VCaP (cell line): ENCODE measurements around the gene ZDHHC24.

Source experiments
- H3K27ac ChIP-seq: fragments of 450-650 bp; 2 replicates; pipeline ENCODE4 v1.5.1; 2017
- TF ChIP-seq, protein P1 (sequence below): fragments of 450-650 bp; conservative IDR thresholded peaks from 2 replicates; pipeline ENCODE4 v1.5.1; 2017; ENCODE audit warnings: mild to moderate bottlenecking, moderate library complexity

The ZDHHC24 gene

DNA sequence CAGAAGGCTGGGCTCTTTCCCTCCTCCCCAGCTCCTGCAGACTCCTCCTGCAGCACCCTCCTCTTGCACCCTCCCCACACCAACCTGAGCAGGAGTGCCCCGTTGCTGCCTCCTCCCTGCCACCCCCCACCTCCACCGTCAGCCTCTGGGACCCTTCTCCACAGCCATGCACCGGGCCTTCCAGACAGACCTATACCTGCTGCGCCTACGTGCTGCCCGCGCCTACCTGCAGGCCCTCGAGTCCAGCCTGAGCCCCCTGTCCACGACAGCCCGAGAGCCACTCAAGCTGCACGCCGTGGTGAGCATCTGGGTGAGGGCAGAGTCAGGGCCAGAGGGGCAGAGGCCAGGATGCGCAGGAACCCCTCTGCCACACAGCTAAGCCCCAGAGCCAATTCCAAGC, 16.2 kb downstream of the ZDHHC24 start:
- TF ChIP-seq, protein P1, sequence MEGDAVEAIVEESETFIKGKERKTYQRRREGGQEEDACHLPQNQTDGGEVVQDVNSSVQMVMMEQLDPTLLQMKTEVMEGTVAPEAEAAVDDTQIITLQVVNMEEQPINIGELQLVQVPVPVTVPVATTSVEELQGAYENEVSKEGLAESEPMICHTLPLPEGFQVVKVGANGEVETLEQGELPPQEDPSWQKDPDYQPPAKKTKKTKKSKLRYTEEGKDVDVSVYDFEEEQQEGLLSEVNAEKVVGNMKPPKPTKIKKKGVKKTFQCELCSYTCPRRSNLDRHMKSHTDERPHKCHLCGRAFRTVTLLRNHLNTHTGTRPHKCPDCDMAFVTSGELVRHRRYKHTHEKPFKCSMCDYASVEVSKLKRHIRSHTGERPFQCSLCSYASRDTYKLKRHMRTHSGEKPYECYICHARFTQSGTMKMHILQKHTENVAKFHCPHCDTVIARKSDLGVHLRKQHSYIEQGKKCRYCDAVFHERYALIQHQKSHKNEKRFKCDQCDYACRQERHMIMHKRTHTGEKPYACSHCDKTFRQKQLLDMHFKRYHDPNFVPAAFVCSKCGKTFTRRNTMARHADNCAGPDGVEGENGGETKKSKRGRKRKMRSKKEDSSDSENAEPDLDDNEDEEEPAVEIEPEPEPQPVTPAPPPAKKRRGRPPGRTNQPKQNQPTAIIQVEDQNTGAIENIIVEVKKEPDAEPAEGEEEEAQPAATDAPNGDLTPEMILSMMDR = no peak
- H3K27ac ChIP-seq = no peak overlapping the region

DNA sequence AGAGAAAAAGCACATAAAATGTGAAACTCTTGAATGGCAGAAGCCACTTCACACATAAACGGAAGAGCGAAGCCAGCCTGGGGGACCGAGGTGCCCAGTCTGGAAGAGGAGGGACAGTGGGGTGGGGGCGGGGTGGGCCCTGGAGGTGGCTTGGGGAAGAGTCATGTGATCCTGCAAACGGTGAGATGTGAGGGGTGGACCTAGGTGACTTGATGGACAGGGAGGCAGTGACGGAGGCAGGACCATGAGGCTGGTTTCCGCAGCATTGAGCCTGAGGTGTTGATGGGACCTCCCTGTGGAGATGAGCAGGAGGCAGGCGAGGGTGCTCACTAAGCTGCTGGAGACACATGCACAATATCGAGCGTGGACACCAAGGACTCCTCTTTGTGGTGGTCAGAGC, 16.8 kb downstream of the ZDHHC24 start:
- no peak overlapping the region for H3K27ac ChIP-seq
- TF ChIP-seq, protein P1 = no peak

DNA sequence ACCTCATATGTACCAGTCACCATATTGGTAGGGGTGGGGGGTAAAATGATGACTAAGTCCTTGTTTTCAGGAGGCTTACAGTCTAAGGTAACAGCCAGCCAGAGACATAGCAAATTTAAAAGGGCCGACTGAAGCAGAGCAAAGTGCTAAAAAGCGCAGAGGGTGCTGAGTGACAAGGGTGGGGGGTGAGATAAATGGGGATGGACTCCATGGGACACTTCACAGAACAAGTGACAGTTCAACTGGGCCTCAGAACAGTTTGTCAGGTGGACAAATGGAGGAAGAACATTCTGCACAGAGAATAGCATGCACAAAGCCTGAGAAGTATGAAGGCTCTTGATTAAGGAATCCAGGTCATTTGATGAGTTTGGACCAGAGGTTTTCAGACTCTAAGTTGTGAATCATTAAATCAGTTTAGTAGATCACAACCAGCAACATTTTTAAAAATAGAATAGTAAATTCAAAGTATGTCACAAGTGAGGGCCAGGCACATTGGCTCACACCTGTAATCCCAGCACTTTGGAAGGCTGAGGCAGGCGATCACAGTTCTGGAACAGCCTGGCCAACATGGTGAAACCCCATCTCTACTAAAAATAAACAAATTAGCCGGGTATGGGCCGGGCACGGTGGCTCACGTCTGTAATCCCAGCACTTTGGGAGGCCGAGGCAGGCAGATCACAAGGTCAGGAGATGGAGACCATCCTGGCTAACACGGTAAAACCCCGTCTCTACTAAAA, 21.4 kb downstream of the ZDHHC24 start:
- no peak overlapping the region for H3K27ac ChIP-seq
- TF ChIP-seq, protein P1 = no peak

DNA sequence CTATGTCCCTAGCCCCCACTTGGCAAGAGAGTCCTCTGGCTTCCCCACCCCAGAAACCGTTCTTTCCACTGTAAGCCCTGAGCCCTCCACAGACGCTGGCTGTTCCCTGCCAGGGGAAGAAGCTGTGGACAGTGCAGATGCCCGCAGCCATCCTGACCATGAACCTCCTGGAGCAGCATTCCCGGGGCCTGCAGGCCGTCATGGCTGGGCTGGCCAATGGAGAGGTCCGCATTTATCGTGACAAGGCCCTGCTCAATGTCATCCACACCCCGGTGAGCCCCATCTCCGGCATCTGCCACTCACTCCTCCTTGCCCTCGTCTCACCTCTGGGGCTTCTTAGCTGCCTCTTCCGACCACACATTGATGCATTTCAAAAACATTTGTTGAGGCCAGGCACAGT, 22.2 kb downstream of the ZDHHC24 start:
- no peak overlapping the region for H3K27ac ChIP-seq
- TF ChIP-seq, protein P1 = no peak

DNA sequence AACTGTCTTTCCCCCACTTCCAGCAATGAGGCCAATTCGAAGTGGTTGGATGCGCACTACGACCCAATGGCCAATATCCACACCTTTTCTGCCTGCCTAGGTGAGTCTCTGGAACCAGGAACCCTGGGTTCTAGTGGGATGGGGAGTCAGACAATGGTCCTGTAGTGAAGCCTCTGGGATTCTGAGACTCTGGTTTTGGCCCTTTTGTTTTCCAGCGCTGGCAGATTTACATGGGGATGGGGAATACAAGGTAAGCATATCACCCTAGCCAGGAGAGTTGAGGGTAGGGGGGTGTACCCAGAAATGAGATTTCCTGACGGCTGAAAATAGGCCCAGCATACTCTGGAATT, 34.9 kb downstream of the ZDHHC24 start:
- TF ChIP-seq, protein P1 = no peak
- H3K27ac ChIP-seq = peak overlapping the region; percentile 73

DNA sequence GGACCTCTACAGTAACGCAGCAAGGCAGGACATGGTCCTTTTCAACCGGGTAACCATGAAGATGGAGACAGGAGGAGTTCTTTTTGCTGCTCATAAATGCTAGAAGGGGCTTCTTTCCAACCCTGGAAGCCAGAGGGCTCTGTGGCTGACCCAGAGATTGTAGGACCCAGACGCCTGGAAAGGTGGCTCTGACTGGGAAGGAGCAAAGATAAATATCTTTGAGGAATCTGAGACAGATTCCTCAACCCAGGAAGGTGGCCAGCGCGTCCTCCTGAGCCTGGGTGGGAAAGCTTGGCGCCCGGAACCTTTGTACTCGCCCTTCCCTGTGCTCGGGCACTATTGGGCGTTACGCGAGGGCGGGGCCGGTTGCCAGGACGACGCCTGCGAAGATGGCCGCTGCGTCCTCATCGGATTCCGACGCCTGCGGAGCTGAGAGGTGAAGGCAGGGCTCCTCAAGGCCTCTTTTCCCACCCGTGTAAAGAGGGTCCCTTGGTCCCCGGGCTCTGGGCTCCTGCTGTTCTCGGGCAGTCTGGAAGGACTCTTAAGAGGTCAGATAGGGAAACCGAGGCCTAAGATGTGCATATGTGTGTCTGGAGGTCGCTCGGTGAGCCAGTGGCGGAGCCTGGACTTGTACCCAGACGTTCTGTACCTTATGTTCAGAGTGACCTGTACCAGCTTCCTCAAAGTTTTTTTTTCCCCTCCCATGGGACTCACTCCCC, 35.4 kb downstream of the ZDHHC24 start, which contains the start of gene BBS1:
BBS1 (plus strand) TSS at position 365 of the 719 bp plus-strand sequence; CDS start at position 390, 25 bp downstream.
- TF ChIP-seq, protein P1 = no peak
- H3K27ac ChIP-seq = peak within 1 kb of the TSS; percentile 73

DNA sequence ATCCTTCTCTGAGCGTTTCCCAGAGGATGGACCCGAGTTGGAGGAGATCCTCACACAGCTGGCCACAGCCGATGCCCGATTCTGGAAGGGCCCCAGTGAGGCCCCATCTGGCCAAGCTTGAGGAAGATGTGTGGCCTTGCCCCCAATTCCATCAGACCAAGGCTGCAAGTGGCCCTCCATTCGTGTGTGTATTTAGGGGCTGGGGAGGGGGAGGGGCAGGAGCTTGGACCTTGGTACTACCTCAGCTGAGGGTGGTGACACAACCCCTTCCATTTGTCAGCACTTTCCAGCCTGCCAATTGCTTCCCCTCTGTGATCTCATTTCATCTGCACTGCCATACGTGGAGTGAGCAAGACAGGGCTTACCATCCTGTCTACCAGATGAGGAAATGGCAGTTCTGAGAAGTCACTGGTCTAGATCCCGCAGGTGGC, 36.7 kb downstream of the ZDHHC24 start:
- no peak overlapping the region for H3K27ac ChIP-seq
- TF ChIP-seq, protein P1 = no peak
